A673 (cell line): Measurements from ENCODE around the gene VAMP5. TPM values are rescaled to one million over a fixed set of nuclear protein-coding genes. Genes with fewer than 3 reads are reported as not detected.
A peak's percentile ranks its signal among the peaks of the same experiment; 100 is the strongest.
"Not testable (repeated sequence)": the region's sequence is repeated elsewhere in the genome, so short reads cannot be mapped to it uniquely, and the experiment has no call there.

Experiments used
- BruUV-seq: library from RNA; stranded (reverse); fragments of 400-500 nt; replicated peaks from 2 replicates; lab custom pipeline; 2021; lab: Mats Ljungman, UMichigan
- CTCF ChIA-PET: fragments of 300-600 bp; sonication (Branson Sonifier 250); formaldehyde crosslinking; loops from one replicate; lab custom pipeline; 2022; ENCODE audit warnings: antibody characterized with exemption; lab: Charles Lee
- POLR2A ChIA-PET: fragments of 300-600 bp; sonication (Branson Sonifier 250); formaldehyde crosslinking; loops from one replicate; lab custom pipeline; 2022; ENCODE audit warnings: antibody characterized with exemption; ENCODE audit not compliant: low non-redundant PET; lab: Charles Lee
- DNase-seq: peaks from one replicate; pipeline ENCODE4 v3.0.0-alpha.2; 2015; ENCODE audit warnings: low spot score
- H3K27ac ChIP-seq: fragments of 200-600 bp; sonication (generic); 2 replicates; pipeline ENCODE4 v1.5.1; 2016; ENCODE audit warnings: mixed run types, low read depth, mild to moderate bottlenecking, mixed read lengths, antibody characterized with exemption, low read length; ENCODE audit not compliant: poor library complexity, severe bottlenecking
- H3K27me3 ChIP-seq: fragments of 200-600 bp; sonication (generic); replicated peaks from 2 replicates; pipeline ENCODE4 v1.6.1; 2017; ENCODE audit warnings: mixed run types, low read depth, mild to moderate bottlenecking, mixed read lengths, antibody characterized with exemption, low read length; ENCODE audit not compliant: insufficient read depth, poor library complexity
- H3K36me3 ChIP-seq: fragments of 200-600 bp; sonication (generic); 2 replicates; pipeline ENCODE4 v1.6.1; 2016; ENCODE audit warnings: mixed run types, mild to moderate bottlenecking, mixed read lengths, antibody characterized with exemption, low read length; ENCODE audit not compliant: insufficient read depth, poor library complexity, severe bottlenecking
- H3K4me1 ChIP-seq: fragments of 200-600 bp; sonication (generic); 2 replicates; pipeline ENCODE4 v1.6.1; 2017; ENCODE audit warnings: mixed run types, mild to moderate bottlenecking, mixed read lengths, antibody characterized with exemption, low read length; ENCODE audit not compliant: insufficient read depth, poor library complexity, severe bottlenecking
- H3K4me3 ChIP-seq: fragments of 200-600 bp; sonication (generic); 2 replicates; pipeline ENCODE4 v1.5.1; 2016; ENCODE audit warnings: low read depth, mixed run types, mild to moderate bottlenecking, mixed read lengths, low read length; ENCODE audit not compliant: poor library complexity, severe bottlenecking
- H3K9me3 ChIP-seq: fragments of 200-600 bp; sonication (generic); 2 replicates; pipeline ENCODE4 v1.6.1; 2016; ENCODE audit warnings: mixed run types, low read depth, mild to moderate bottlenecking, mixed read lengths, antibody characterized with exemption, low read length; ENCODE audit not compliant: poor library complexity, severe bottlenecking
- EZH2 ChIP-seq: fragments of 200-600 bp; sonication (generic); IDR thresholded peaks from 2 replicates; pipeline ENCODE4 v1.6.1; 2017; ENCODE audit warnings: borderline replicate concordance, low read depth, mild to moderate bottlenecking, mixed read lengths, antibody characterized with exemption, low read length; ENCODE audit not compliant: poor library complexity, severe bottlenecking
- intact Hi-C: fragments of 100-400 bp; cut with micrococcal nuclease; formaldehyde crosslinking; loops from one replicate; pipeline ENCODE4 v1.10.0; 2022; ENCODE audit not compliant: unreplicated experiment
- total RNA-seq: library from RNA; stranded (reverse); gene quantifications from 2 replicates; pipeline ENCODE4 v1.2.3, GENCODE V29; 2021
- TF ChIP-seq, protein P1 (sequence below): fragments of 300-800, 200-600 bp; sonication (generic); conservative IDR thresholded peaks from 2 replicates; pipeline ENCODE4 v1.5.1; 2017; ENCODE audit warnings: low read depth, mild to moderate bottlenecking, antibody characterized with exemption, low read length, moderate library complexity, mixed read lengths

Gene VAMP5
- total RNA-seq, 1 experiment from 2014 or later = 2.1 TPM

DNA sequence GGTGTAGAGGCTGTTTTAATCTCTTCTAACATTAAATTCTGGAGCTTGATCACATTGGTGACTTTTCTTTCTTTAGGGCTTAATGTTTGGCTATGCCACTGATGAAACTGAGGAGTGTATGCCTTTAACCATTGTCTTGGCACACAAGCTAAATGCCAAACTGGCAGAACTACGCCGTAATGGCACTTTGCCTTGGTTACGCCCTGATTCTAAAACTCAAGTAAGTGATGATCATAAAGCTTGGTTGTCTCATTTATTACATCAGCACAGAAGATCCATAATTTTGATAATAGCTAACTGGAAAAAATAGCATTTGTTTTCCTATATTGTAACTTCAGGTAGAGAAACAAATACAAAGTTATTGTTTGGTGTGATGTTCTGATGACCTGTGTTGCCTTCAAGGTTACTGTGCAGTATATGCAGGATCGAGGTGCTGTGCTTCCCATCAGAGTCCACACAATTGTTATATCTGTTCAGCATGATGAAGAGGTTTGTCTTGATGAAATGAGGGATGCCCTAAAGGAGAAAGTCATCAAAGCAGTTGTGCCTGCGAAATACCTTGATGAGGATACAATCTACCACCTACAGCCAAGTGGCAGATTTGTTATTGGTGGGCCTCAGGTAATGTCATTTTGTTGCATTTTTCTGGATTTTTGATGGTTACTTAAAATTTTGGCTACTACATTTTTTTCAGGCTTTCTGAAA lies 42.3 kb upstream of the VAMP5 start:
- peak overlapping the region; percentile 93 for H3K4me3 ChIP-seq
- no peak for TF ChIP-seq EZH2
- TF ChIP-seq, protein P1, sequence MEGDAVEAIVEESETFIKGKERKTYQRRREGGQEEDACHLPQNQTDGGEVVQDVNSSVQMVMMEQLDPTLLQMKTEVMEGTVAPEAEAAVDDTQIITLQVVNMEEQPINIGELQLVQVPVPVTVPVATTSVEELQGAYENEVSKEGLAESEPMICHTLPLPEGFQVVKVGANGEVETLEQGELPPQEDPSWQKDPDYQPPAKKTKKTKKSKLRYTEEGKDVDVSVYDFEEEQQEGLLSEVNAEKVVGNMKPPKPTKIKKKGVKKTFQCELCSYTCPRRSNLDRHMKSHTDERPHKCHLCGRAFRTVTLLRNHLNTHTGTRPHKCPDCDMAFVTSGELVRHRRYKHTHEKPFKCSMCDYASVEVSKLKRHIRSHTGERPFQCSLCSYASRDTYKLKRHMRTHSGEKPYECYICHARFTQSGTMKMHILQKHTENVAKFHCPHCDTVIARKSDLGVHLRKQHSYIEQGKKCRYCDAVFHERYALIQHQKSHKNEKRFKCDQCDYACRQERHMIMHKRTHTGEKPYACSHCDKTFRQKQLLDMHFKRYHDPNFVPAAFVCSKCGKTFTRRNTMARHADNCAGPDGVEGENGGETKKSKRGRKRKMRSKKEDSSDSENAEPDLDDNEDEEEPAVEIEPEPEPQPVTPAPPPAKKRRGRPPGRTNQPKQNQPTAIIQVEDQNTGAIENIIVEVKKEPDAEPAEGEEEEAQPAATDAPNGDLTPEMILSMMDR = no peak
- intact Hi-C loops = loop anchor here (10.0 kb wide), 1 partner anchor 217 kb away; the partner anchor contains the start of gene TGOLN2
- POLR2A ChIA-PET = interaction anchor here (0.6 to 0.8 kb wide), 2 partner anchors 31 to 214 kb away, joined by 3 to 11 read pairs; partner anchors contain the start of gene TGOLN2
- peaks cover 65% of the 10 kb centered on the region for H3K36me3 ChIP-seq
- peaks cover 43% of the 10 kb centered on the region for H3K4me1 ChIP-seq
- DNase-seq = no peak
- CTCF ChIA-PET = interaction anchor here (1.5 kb wide), 1 partner anchor 10 kb away, joined by 3 read pairs; no protein-coding TSS in a partner anchor
- no TSS peak for BruUV-seq
- H3K9me3 ChIP-seq = no peaks in the 10 kb centered on the region
- H3K27ac ChIP-seq = no peak overlapping the region
- H3K27me3 ChIP-seq = no peaks in the 10 kb centered on the region

DNA sequence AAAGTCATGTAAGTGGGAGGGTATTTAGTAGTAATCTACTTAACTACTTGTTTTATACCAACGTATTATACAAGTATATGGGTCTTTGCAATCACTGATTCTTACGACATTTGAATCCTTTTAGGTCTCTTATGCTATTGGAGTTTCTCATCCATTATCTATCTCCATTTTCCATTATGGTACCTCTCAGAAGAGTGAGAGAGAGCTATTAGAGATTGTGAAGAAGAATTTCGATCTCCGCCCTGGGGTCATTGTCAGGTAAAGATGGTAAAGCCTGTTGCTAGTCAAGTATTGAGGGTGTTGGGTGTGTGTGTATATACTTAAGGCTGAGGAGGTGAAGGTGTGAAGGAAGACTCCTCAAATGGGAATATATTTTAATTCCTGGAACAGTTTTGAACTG lies 41.5 kb upstream of the VAMP5 start:
- TF ChIP-seq, protein P1 = no peak
- TF ChIP-seq EZH2 = no peak
- peaks cover 65% of the 10 kb centered on the region for H3K36me3 ChIP-seq
- ChIA-PET CTCF (no interaction called here), POLR2A (no interaction called here)
- no peaks in the 10 kb centered on the region for H3K9me3 ChIP-seq
- no peak overlapping the region for H3K4me3 ChIP-seq
- no peak for DNase-seq
- H3K4me1 ChIP-seq = peaks cover 37% of the 10 kb centered on the region
- no peaks in the 10 kb centered on the region for H3K27me3 ChIP-seq
- intact Hi-C loops = loop anchor here (10.0 kb wide), 1 partner anchor 218 kb away; the partner anchor contains the start of gene TGOLN2
- BruUV-seq = no TSS peak
- no peak overlapping the region for H3K27ac ChIP-seq

DNA sequence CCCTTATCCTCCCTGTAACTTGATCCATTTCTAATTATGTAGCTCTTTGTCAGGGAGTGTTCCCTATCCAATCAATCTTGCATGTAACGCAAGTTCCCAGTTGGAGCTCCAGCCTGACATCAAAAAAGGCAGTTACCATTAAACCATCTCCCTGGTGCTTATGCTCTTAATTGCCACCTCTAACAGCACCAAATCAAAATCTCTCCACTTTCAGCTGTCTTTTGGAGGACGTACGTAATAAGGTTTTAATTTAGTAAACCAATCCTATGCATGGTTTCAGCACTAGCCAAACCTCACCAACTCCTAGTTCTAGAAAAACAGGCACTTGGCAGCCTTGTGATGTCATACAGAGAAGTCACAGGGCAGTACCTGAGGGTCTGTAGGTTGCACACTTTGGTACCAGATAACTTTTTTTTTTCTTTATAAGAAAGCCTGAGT lies 40.0 kb upstream of the VAMP5 start:
- intact Hi-C loops = loop anchor here (10.0 kb wide), 1 partner anchor 219 kb away; the partner anchor contains the start of gene TGOLN2
- H3K4me3 ChIP-seq, CTCF ChIA-PET, H3K27me3 ChIP-seq, BruUV-seq, H3K9me3 ChIP-seq: not testable (repeated sequence)
- peak; percentile 30 for DNase-seq
- POLR2A ChIA-PET = interaction anchor here (0.6 kb wide), 1 partner anchor 111 kb away, joined by 3 read pairs; no protein-coding TSS in a partner anchor
- H3K4me1 ChIP-seq = peaks cover 37% of the 10 kb centered on the region
- peak overlapping the region; percentile 27 for H3K27ac ChIP-seq
- H3K36me3 ChIP-seq = peaks cover 69% of the 10 kb centered on the region

DNA sequence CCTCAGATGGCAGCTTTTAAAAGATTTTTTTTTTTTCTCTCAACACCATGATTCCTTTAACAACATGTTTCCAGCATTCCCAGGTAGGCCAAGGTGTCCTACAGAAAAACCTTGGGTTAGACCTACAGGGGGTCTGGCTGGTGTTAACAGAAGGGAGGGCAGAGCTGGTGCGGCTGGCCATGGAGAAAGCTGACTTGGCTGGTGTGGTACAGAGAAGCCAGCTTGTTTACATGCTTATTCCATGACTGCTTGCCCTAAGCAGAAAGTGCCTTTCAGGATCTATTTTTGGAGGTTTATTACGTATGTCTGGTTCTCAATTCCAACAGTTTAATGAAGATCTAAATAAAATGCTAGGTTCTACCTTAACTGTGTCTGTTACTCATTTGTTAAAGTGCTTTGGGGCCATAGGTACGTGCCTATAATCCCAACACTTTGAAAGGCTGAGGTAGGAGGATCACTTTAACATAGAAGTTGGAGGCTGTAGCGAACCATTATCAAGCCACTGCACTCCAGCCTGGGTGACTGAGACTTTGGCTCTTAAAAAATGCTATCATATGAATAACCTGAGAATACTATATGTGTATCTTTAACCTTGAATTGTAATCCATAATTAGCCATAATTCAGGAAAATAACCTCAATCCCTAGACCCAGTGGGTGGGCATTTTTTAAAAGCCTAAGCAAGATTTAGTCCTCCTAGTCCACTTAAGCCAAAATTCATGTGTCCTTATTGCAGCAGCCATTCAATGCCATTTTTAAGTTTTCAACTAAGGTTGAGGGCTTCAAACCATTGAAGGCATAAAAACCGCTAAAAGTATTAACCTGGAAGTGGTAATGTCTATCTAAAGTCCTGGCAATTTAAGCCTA lies 39.1 kb upstream of the VAMP5 start:
- intact Hi-C loops = loop anchor here (10.0 kb wide), 1 partner anchor 220 kb away; the partner anchor contains the start of gene TGOLN2
- not testable (repeated sequence) for H3K27me3 ChIP-seq, H3K9me3 ChIP-seq, H3K4me3 ChIP-seq, DNase-seq, BruUV-seq
- ChIA-PET POLR2A (interaction anchor here (0.6 to 0.8 kb wide), 2 partner anchors 112 to 125 kb away, joined by 3 to 4 read pairs; no protein-coding TSS in a partner anchor), CTCF (interaction anchor here (0.6 kb wide), 1 partner anchor 140 kb away, joined by 5 read pairs; no protein-coding TSS in a partner anchor)
- Histone ChIP-seq H3K36me3 (peaks cover 74% of the 10 kb centered on the region), H3K4me1 (peaks cover 37% of the 10 kb centered on the region), H3K27ac (peak overlapping the region; percentile 27)
